ENCODE results near the gene BASP1.

GRCh38 chr5:17180330-17180843 is 37.0 kb upstream of the BASP1 start:
- TF ChIP-seq CTCF (IDR thresholded peaks at IDR 0.05) = no peak
- no peak for TF ChIP-seq POLR2A (IDR thresholded peaks at IDR 0.05)
